GM19023 (cell line): Measurements from ENCODE around the gene RGCC.
"Not testable (repeated sequence)": the region's sequence is repeated elsewhere in the genome, so short reads cannot be mapped to it uniquely, and the experiment has no call there.

Experiments
- ATAC-seq: cut with Tn5 transposase; IDR thresholded peaks from one replicate; pipeline ENCODE4 v1.9.1; 2021; ENCODE audit warnings: mild to moderate bottlenecking, moderate library complexity; ENCODE audit not compliant: unreplicated experiment

The RGCC gene

GRCh38 chr13:41488124-41488523 is 30.8 kb downstream of the RGCC start:
- ATAC-seq = no peak

- no peak for ATAC-seq
Observed at GRCh38 chr13:41490371-41491015, 33.1 kb downstream of the RGCC start.

- ATAC-seq = no peak
Observed at GRCh38 chr13:41491436-41491835, 34.1 kb downstream of the RGCC start.

GRCh38 chr13:41492432-41493260 is 35.3 kb downstream of the RGCC start:
- ATAC-seq = no peak

GRCh38 chr13:41494202-41494601 is 36.9 kb downstream of the RGCC start:
- ATAC-seq = no peak

GRCh38 chr13:41495044-41495443 is 37.7 kb downstream of the RGCC start:
- ATAC-seq = no peak

- no peak for ATAC-seq
Observed at GRCh38 chr13:41496420-41497234, 39.3 kb downstream of the RGCC start.

GRCh38 chr13:41497436-41497835 is 40.1 kb downstream of the RGCC start:
- ATAC-seq = no peak

GRCh38 chr13:41499452-41499851 is 42.1 kb downstream of the RGCC start:
- no peak for ATAC-seq

GRCh38 chr13:41500511-41500910 is 43.2 kb downstream of the RGCC start:
- ATAC-seq = no peak

GRCh38 chr13:41501281-41501680 is 43.9 kb downstream of the RGCC start:
- ATAC-seq = no peak

- no peak for ATAC-seq
Observed at GRCh38 chr13:41502031-41502430, 44.7 kb downstream of the RGCC start.

- ATAC-seq = peak; percentile 84
Observed at GRCh38 chr13:41502673-41503072, 45.3 kb downstream of the RGCC start.

GRCh38 chr13:41503356-41503755 is 46.0 kb downstream of the RGCC start:
- no peak for ATAC-seq

GRCh38 chr13:41504657-41505056 is 47.3 kb downstream of the RGCC start:
- not testable (repeated sequence) for ATAC-seq

- no peak for ATAC-seq
Observed at GRCh38 chr13:41505209-41505835, 48.0 kb downstream of the RGCC start.

- ATAC-seq = no peak
Observed at GRCh38 chr13:41506312-41506711, 49.0 kb downstream of the RGCC start.

GRCh38 chr13:41509971-41510370 is 52.6 kb downstream of the RGCC start:
- ATAC-seq = no peak

GRCh38 chr13:41511827-41512226 is 54.5 kb downstream of the RGCC start:
- no peak for ATAC-seq

GRCh38 chr13:41512441-41512840 is 55.1 kb downstream of the RGCC start:
- ATAC-seq = no peak

GRCh38 chr13:41513600-41513999 is 56.2 kb downstream of the RGCC start:
- ATAC-seq = no peak
